GM12872 (cell line): Measurements from ENCODE around the gene NFE2L3.

Source experiments
- CTCF ChIP-seq: IDR thresholded peaks from 3 replicates; pipeline ENCODE4 v1.5.1; 2011; ENCODE audit warnings: low read depth, mild to moderate bottlenecking, low read length, moderate library complexity; ENCODE audit not compliant: insufficient read depth

NFE2L3 gene

GRCh38 chr7:26136831-26137230, 15.2 kb upstream of the NFE2L3 start:
- no peak for TF ChIP-seq CTCF

GRCh38 chr7:26140380-26140779, 11.6 kb upstream of the NFE2L3 start:
- no peak for TF ChIP-seq CTCF

GRCh38 chr7:26141077-26141476, 10.9 kb upstream of the NFE2L3 start:
- TF ChIP-seq CTCF: no peak

- no peak for TF ChIP-seq CTCF
Observed at GRCh38 chr7:26143298-26144048, 8.5 kb upstream of the NFE2L3 start.

GRCh38 chr7:26144184-26145080, 7.6 kb upstream of the NFE2L3 start:
- TF ChIP-seq CTCF: no peak

DNA sequence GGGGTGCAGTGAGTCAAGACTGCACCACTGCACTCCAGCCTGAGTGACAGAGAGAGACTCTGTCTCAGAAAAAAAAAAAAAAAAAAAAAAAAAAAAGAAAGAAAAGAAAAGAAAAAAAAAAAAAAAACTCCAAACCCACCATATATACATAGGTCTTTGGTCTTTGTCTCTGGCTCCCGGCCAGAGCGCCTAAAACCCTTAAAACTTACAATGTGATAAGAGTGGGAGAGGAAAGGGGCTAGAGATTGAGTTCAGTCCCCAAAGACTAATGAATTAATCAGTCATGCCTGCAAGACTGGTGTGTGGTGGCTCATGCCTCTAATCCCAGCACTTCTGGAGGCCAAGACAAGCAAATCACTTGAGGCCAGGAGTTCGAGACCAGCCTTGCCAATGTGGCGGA, 6.8 kb upstream of the NFE2L3 start:
- TF ChIP-seq CTCF: no peak

GRCh38 chr7:26147030-26147429, 5.0 kb upstream of the NFE2L3 start:
- no peak for TF ChIP-seq CTCF
